ENCODE measurements around the gene MAT2A.
"Not testable (repeated sequence)": the region's sequence is repeated elsewhere in the genome, so short reads cannot be mapped to it uniquely, and the experiment has no call there.

Gene MAT2A

GRCh38 chr2:85547859-85548607 is 9.1 kb downstream of the MAT2A start:
- DNase-seq: no peak

- DNase-seq: no peak
Measured at GRCh38 chr2:85548608-85548900, 9.6 kb downstream of the MAT2A start.

GRCh38 chr2:85549095-85549494 is 10.1 kb downstream of the MAT2A start:
- DNase-seq: no peak

- no peak for DNase-seq
Measured at GRCh38 chr2:85549826-85550225, 10.9 kb downstream of the MAT2A start.

- no peak for DNase-seq
Measured at GRCh38 chr2:85550486-85550885, 11.5 kb downstream of the MAT2A start.

- peak; percentile 91 for DNase-seq
Measured at GRCh38 chr2:85551698-85552678, 13.0 kb downstream of the MAT2A start.

GRCh38 chr2:85553184-85553583 is 14.2 kb downstream of the MAT2A start:
- no peak for DNase-seq

GRCh38 chr2:85554980-85555612 is 16.1 kb downstream of the MAT2A start:
- DNase-seq: no peak

GRCh38 chr2:85557130-85557529 is 18.2 kb downstream of the MAT2A start:
- no peak for DNase-seq

GRCh38 chr2:85558160-85558559 is 19.2 kb downstream of the MAT2A start:
- no peak for DNase-seq

GRCh38 chr2:85560403-85560726 is 21.4 kb downstream of the MAT2A start:
- not testable (repeated sequence) for DNase-seq

- DNase-seq: no peak
Measured at GRCh38 chr2:85560812-85561279, 21.9 kb downstream of the MAT2A start.

- peak; percentile 96 for DNase-seq
Measured at GRCh38 chr2:85561280-85562212, 22.6 kb downstream of the MAT2A start, which contains the start of gene GGCX. Gene GGCX, minus strand, starts transcription at chr2:85561493. Its CDS starts 65 bp downstream, at chr2:85561428.

GRCh38 chr2:85564144-85564563 is 25.2 kb downstream of the MAT2A start:
- DNase-seq: no peak

GRCh38 chr2:85566265-85566664 is 27.3 kb downstream of the MAT2A start:
- DNase-seq: no peak

- DNase-seq: no peak
Measured at GRCh38 chr2:85575739-85576138, 36.8 kb downstream of the MAT2A start.

- DNase-seq: no peak
Measured at GRCh38 chr2:85577063-85577385, 38.1 kb downstream of the MAT2A start.

- DNase-seq: peak; percentile 80
Measured at GRCh38 chr2:85577386-85578242, 38.6 kb downstream of the MAT2A start, which contains the start of gene VAMP8. Gene VAMP8, plus strand, starts transcription at chr2:85577586. Its CDS starts 61 bp downstream, at chr2:85577647.

- DNase-seq: peak; percentile 25
Measured at GRCh38 chr2:85578243-85579180, 39.5 kb downstream of the MAT2A start.

Data from CD4-positive, alpha-beta T cell treated with Interleukin-6 for 4 hours (primary cell).